ENCODE results near the gene TACC2.
"Not testable (repeated sequence)": the region's sequence is repeated elsewhere in the genome, so short reads cannot be mapped to it uniquely, and the experiment has no call there.

The TACC2 gene

GRCh38 chr10:122097935-122098334, 109.0 kb downstream of the TACC2 start:
- no peak for DNase-seq

GRCh38 chr10:122098924-122099323, 110.0 kb downstream of the TACC2 start:
- DNase-seq = no peak

DNA sequence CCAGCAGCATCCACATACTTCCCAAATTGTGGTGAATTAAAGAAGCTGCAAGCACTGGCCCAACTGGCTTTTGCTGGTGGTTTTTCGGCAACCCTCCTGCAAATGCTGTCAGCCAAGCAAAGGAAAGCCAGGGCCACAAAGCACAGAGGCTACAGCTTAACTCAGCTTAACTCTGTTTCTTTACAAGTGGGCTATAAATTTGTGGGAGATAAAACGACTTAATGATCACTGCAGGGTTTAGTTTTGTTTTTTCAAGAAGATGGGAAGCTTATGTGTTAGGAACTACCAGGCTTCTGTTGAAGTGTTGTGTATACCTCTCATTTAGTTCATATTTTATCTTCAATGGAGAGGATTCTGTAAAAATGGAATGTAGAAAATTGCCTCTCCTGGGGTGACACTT, 110.6 kb downstream of the TACC2 start:
- DNase-seq = no peak

GRCh38 chr10:122102146-122102868, 113.3 kb downstream of the TACC2 start:
- no peak for DNase-seq

- DNase-seq = no peak
These were observed 114.0 kb downstream of the TACC2 start for GRCh38 chr10:122102869-122103525.

DNA sequence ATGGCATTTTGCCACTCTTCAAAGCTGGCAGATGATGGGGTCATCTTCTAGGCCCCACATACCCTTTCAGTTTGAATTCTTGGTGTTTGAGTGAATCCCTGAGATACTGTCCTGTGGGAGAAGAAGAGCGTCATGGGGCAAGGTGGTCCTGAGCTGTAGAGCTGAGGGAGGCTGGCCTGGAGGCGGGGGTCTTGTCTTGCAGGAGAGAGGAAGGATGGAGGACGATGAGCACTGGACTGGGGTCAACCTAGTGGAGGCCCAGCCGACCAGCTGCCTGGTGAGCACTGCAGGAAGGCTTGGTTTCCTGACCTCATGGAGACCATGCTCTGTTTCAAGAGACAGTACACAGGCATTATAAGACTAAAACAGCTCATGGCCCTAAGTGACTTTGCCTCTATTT, 114.6 kb downstream of the TACC2 start:
- no peak for DNase-seq

GRCh38 chr10:122108786-122109185, 119.8 kb downstream of the TACC2 start:
- not testable (repeated sequence) for DNase-seq

DNA sequence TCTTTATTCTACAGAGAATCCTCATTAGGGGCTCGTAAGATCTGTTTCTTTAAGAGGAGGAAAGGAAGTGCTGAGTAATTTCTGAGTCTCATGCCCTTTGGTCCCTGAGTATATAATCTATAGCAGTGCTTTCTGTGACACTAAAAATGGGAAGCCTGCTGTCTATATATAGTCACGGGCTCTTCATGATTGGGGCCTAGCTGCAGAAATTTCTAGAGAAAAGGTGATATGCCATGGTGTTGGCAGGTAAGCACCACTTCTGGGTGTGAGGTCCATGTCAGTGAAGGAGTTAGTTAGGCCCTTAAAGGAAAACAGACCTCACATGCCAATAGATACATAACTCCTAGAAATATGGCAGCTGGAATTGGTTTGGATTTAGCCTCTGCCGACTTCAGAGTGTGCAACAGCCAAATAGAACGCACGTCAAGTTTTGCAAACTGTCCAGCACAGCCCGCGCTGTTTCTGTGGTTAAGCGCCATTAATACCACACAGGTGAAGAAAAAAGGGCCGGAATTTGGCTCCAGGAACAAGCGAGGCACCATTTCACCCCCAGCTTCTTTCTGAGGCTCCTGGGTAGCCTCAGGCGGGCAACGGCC, 123.2 kb downstream of the TACC2 start:
- DNase-seq = no peak

- peak in 2 of 3 experiments; percentile 12 to 41 for DNase-seq
These were observed 123.7 kb downstream of the TACC2 start for GRCh38 chr10:122112625-122113160.

- DNase-seq = no peak
These were observed 124.4 kb downstream of the TACC2 start for GRCh38 chr10:122113161-122113944.

DNA sequence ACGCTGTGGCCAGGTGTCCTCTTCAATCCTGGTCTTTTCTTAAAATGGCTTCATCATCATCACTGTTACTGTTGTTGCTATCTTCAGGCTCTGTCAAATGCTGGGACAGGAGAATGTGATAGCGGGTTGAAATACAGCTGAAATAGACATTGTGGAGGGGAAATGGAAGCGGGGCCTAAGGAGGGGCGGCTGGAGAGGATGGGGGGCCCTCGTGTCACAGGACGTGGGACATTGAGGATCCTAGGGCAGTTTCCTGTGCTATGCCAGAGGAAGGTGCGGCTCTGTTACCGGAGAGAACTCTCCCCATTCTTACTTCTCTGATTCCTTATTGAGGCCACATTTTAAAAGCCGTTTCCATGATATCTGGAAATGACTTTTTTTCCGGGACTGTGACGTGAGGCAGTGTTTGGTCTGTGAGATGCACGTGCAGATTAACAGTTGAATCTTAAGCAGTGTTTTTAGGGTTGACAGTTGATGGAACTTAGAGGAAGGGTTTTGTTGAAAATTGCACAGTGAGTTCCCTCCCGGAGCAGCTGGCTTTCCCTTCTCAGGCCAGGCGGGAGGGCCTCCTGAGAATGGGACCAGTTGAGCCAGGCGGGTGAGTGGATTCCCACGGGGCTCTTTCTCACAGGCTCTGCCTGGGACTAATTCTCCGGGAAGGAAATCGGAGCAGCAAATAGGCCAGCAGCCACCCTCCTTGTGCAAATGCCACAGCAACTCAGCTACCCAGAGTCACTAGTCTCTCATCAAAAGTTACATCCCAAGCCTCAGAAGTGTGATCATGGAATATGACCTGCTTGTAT, 125.2 kb downstream of the TACC2 start:
- no peak for DNase-seq

GRCh38 chr10:122115874-122116273, 126.9 kb downstream of the TACC2 start:
- DNase-seq = no peak

DNA sequence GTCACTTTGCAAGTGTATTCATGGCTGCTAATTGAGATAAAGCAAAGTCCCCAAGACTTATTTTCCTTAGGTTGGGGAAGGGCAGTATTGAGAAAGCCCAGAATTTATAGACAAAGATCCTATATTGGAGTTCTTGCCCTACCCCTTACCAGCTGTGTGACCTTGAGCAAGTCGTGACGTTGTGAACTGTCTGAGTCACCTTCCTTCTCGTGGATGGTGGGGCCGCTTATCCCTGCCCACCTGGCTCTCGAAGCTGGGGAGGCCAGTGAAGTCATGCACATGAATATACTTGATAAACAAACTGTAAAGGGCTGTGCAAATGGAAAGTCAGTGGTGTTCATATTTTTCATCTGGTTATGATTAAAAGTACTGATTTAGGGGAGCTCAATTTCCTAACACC, 127.4 kb downstream of the TACC2 start:
- peak in 2 of 3 experiments; percentile 10 to 43 for DNase-seq

DNA sequence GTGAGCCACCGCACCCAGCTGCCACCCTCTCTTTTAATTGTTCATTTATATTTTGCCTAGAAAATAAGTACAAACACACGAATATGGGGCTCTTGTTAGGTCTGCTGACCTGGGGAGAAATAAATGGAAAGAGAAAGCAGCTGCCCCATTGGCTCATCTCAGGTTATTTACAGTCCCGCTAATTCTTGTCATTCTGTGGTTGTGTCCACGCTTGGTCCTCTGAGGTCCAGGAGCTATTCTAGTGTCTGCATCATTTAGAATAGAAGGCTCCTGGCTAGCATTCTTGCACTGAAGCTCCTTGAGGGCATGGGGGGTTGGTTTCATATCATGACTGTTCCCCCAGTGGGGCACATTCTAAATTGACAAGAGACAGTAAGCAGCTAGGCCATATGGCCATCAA, 128.5 kb downstream of the TACC2 start:
- no peak for DNase-seq

DNA sequence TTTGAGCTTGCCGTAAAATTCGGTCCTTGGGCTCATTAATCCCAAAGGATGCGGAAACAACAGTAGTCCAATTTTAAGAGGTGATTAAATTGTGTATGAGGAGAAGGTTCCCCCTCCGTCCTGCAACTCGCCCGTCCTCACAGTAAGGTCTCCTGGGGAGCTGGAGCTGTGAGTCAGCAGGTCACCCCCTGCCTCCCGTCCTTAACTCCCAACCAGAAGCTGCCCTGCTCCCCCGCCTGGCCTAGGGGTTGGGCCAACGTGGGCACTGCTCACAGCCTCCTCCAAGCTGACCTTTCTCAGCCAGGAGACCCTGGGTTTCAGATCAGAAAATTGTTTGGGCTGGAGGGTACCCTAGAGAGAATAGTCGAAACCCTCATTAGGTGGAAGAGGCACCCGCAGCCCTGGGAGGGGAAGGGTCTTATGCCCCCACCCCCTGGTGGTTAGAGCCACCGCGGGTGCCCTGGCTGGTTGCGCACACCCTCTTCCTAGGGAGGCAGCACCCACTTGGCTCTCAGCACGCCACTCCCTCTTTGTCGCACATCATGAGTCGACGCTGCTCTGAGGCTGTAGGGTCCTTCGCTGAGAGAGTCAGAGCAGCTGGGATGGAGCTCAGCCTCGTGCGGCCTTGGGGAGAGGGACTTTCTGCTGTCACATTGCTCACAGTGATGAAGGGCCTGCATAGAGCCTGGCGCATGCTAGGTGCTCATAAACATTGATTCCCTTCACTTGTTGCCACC, 131.2 kb downstream of the TACC2 start:
- DNase-seq = no peak

DNA sequence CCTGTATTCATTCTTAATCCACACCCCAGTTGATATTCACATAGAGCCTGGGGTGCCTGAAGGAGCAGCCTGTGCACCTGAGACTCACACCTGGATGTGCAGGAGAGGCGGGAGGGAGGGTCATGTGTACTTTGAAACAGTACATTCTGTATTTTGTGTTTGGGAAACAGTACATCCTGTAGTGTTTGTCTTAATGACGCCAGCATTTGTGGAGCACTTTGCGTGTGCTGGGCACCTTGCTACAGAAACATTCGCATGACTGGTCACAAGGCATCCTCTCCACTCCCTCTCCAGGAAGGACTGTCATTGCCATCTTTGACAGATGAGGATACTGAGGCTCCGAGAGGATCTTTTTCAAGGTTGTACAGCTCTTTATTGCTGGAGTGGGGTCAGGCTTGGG, 132.1 kb downstream of the TACC2 start:
- DNase-seq = peak in 2 of 3 experiments; percentile 6 to 69

DNA sequence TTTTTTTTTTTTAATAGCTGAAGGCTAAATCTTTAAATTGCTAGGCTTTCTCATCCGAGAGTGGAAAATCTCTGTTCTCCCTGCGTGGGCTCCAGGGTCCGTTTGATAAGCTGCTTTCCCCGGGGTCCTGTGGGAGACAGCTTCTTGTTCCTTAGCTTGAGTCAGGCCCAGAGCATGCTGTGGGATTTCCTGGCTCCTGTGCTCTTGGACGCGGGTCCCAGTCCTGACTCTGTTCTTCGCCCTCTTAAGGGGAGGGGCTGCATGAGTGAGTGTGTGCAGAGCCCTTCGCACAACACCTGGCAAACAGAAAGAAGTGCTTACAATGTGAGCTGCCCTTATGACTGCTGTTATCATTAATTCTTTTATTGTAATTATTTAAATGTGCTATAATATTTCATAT, 133.5 kb downstream of the TACC2 start:
- DNase-seq = no peak

GRCh38 chr10:122123186-122123585, 134.2 kb downstream of the TACC2 start:
- DNase-seq = no peak

DNA sequence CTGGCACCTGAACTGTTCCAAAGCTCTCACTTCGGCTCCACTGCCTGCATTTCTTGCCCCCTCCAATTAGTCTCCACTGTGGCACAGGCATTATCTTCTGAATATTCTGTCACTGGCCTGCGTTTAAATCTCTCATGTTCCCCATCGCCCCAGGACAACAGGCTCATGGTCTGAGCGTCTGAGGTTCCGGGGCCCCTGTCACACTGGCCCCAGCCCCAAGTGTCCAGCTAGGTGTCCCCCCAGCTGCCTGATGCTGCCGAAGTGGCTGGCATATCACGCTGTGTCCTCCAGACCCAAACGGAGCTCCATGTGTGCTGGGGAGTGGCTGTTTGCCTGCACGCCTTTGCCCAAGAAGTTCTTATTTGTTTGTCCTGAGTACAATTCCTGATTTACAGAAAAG, 135.4 kb downstream of the TACC2 start:
- DNase-seq = no peak

- no peak for DNase-seq
These were observed 135.8 kb downstream of the TACC2 start for GRCh38 chr10:122124808-122125207.
